GM19438 (cell line): ENCODE results near the gene GASK1B.
A peak's percentile ranks its signal among the peaks of the same experiment; 100 is the strongest.

Source experiments
- ATAC-seq: cut with Tn5 transposase; IDR thresholded peaks from one replicate; pipeline ENCODE4 v1.9.1; 2021; ENCODE audit warnings: low read depth; ENCODE audit not compliant: unreplicated experiment

The GASK1B gene

DNA sequence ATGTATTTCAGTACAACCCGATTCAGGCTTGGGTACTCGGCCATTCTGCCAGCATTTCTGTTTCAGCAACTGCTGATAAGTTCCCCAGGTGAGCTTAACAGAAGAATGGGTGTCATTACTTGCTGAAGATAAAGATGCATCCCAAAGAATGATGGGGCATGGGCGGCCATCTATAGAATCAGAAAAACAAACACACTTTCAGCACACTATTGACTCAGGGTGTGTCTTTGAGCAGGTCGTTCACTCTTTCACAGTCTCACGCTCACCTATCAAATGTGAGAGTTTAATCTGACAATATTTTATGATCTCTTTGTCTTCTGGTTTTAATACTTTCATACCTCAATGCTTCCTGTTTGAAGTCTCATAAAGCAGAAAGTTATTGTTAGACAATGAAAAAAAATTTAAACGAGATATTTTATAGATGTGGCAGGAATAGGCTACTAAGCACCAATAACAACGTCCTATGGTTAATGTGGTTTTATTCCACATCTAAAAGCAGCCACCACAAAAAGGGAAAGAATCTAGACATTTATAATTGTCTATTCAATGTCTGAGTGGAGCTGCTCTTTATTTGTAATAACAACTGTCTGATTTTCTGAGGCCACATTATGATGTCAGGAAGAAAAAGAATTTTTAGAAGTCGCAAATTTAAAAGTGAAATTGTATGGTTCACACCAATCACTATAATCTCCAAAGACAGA, 17.0 kb downstream of the GASK1B start:
- no peak for ATAC-seq

DNA sequence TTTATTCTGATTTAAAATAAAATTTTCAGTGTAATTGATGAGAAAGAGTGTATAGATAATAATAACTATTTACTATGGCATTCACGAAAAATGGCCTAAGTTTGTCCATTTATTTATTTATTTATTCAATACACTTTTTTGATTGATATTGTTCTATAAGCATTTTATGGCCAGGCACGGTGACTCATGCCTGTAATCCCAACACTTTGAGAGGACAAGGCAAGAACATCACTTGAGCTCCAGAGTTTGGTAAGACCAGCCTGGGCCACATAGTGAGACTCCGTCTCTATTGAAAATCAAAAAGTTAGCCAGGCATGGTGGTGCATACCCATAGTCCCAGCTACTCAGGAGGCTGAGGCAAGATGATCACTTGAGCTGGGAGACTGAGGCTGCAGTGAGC, 25.7 kb downstream of the GASK1B start:
- ATAC-seq: no peak

DNA sequence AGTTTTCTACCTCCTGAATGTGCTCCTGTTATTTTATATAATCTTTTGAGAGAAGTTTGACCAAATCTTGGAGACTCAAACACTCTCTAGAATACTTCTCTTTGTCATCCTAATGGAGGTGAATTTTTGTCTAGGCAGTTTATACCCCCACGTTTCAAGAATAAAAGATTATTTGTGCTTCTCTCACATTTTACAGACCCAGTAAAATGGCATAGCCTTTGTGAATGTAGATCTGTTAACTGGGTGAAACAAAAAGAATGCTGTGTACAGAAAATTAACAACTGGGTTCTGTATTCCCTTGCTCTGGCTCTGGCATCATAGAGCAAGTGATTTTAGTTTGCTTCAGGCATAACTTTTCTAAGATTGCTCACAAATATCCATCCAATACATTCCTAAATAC, 26.1 kb downstream of the GASK1B start:
- ATAC-seq: no peak

GRCh38 chr4:158139086-158139485, 33.7 kb downstream of the GASK1B start:
- ATAC-seq: no peak

DNA sequence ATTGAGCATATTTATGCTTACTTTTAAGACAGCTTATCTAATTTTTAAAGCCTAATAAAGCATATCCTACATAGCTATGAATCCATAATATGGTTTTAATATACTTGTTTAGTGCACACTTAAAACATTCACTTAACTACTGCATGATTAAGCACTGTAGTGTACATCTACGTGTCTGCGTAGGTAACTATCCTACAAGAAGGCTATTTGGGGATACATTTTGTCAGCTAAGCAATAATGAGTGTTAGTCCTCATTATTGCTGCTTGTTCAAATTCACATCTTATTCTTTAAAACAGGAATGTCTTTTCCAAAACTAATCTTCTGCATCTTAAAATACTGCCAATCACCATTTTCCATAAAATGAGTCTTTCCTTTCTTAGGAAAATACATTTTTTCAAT, 38.6 kb downstream of the GASK1B start:
- no peak for ATAC-seq

- ATAC-seq: no peak
Observed at GRCh38 chr4:158133551-158133950, 39.3 kb downstream of the GASK1B start.

- ATAC-seq: no peak
Observed at GRCh38 chr4:158131027-158131426, 41.8 kb downstream of the GASK1B start.

DNA sequence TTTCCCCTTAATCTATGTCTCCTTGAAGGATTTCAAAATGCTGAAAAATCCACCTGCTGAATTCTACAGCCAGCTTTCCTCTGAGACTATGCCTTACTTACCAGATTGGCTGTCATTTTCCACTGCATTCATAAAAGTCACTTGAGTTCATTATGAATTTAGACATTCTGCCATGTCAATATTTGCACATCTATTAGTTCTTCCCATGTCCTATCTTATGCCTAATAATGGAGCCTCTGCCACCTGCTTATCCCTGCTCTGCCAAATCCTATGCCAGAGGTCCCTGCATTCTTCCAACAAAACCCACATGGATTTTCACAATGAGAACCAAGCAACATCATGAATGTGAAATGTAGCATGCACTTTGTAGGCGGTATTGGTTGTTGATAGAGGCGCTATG, 42.6 kb downstream of the GASK1B start:
- ATAC-seq: no peak

DNA sequence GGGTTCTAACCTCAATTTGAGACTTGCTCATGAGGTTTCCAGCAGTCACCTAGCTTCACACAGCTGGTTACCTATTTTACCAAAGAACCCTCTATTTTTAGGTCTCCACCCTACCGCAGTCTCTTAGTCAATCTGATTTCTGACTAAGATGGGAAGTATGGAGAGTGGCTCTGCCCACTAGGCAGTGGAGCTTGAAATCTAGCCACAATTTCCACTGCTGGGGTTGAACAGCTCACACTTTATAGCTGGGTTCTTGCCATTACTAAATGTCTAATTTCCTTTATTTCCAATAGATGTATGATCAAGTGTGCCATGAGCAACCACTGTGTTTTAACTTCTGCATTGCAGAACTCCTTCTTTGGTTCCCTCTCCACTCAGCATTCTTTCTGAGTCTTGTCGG, 43.1 kb downstream of the GASK1B start:
- ATAC-seq: peak; percentile 89

GRCh38 chr4:158128540-158128939, 44.3 kb downstream of the GASK1B start:
- no peak for ATAC-seq

GRCh38 chr4:158125310-158125709, 47.5 kb downstream of the GASK1B start:
- ATAC-seq: no peak
